ENCODE data around the gene FNTB.

FNTB gene

DNA sequence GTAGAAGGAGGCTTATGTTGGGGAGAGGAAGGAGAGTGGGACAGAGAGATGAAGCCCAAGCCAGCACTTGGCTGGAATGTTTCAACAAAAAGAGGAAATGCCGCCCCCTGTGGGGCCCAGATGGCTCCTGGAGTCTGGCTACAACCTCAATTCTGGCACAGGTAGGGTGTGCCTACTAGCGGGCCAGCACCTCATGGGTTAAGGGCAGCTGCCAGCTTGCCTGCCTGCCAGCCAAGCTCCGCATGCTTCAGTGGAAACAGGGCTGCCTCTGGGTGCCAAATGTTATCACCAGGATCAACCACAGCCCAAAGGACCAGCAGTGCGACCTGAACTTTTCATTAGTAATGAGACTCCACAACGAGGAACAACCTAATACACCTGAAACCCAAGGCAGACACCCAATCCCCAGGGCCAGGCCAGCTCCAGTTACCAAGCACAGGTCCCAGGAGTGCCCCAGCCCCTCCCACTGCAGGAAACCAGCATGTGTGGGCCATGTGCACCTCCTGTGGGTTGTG lies 25.9 kb upstream of the FNTB start:
- no peak for DNase-seq (ENCODE audit: extremely low read depth, insufficient read length)
- Histone ChIP-seq H3K36me3 (ENCODE audit: control insufficient read depth, insufficient read depth, low read length) (no peaks in the 10 kb centered on the region), H3K4me3 (replicated peaks; ENCODE audit: low read depth, low read length) (no peak overlapping the region), H3K27me3 (replicated peaks; ENCODE audit: control insufficient read depth, insufficient read depth, low read length) (no peaks in the 10 kb centered on the region)
- peak; percentile 13 for TF ChIP-seq CTCF (IDR thresholded peaks at IDR 0.05; ENCODE audit: insufficient read depth, low read length, poor library complexity, severe bottlenecking)

DNA sequence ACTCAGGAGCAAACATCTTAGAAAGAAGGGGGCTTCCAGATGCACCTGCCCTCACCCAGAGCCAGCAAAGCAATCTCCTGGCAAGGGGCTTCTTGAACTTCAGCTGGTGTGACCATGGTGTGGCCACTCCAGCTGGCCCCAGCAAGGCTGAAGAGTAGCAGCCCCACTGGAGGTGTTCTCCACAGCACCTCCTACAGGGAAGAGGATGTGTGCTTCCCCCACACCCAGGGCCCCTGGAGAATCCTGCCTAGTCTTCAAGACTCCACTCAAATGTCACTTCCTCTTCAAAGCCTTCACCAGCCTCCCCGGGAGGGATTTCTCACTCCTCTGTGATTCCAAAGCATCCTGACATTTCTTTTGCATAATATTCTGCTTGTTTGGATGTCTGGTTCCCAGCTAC lies 23.1 kb upstream of the FNTB start:
- Histone ChIP-seq H3K4me3 (replicated peaks; ENCODE audit: low read depth, low read length) (no peak overlapping the region), H3K27me3 (replicated peaks; ENCODE audit: control insufficient read depth, insufficient read depth, low read length) (no peaks in the 10 kb centered on the region), H3K36me3 (ENCODE audit: control insufficient read depth, insufficient read depth, low read length) (no peaks in the 10 kb centered on the region; the same call in 1 of the 2 replicates)
- DNase-seq (ENCODE audit: extremely low read depth, insufficient read length), result no peak
- peak; percentile 25 for TF ChIP-seq CTCF (IDR thresholded peaks at IDR 0.05; ENCODE audit: insufficient read depth, low read length, poor library complexity, severe bottlenecking)

DNA sequence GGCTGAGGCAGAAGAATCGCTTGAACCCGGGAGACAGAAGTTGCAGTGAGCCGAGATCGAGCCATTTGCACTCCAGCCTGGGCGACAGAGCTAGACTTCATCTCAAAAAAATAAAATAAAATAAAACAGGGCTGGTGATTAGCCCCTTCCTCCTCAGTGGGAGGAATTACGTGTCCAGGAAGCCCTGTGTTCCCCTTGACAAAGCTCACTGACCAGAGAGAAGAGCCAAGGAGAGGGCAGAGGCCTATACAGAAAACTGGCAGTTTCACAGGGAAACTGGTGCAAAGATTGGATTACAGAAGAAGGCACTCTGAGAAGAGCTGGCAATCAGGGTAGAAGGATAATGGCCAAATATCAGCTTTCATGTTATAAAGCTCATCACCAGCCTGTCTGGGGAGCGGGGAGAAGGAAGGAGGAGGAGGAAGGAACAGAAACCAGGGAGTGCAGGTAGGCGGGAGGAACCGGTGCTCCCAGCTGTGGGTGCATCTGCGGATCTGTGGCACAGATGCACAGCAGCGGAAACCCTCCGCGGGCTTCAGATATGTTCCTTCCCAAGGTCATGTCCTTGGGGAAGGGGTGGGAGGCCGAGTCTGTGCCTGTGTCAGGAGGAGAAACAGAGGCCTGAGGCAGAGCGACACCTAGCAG lies 21.2 kb upstream of the FNTB start:
- no peak for TF ChIP-seq CTCF (IDR thresholded peaks at IDR 0.05; ENCODE audit: insufficient read depth, low read length, poor library complexity, severe bottlenecking)
- Histone ChIP-seq H3K27me3 (replicated peaks; ENCODE audit: control insufficient read depth, insufficient read depth, low read length) (no peaks in the 10 kb centered on the region), H3K36me3 (ENCODE audit: control insufficient read depth, insufficient read depth, low read length) (no peaks in the 10 kb centered on the region; the same call in 1 of the 2 replicates), H3K4me3 (replicated peaks; ENCODE audit: low read depth, low read length) (no peak overlapping the region)
- DNase-seq (ENCODE audit: extremely low read depth, insufficient read length), result no peak

- Histone ChIP-seq H3K36me3 (ENCODE audit: control insufficient read depth, insufficient read depth, low read length) (no peaks in the 10 kb centered on the region; the same call in 1 of the 2 replicates), H3K27me3 (replicated peaks; ENCODE audit: control insufficient read depth, insufficient read depth, low read length) (no peaks in the 10 kb centered on the region), H3K4me3 (replicated peaks; ENCODE audit: low read depth, low read length) (no peak overlapping the region)
- no peak for TF ChIP-seq CTCF (IDR thresholded peaks at IDR 0.05; ENCODE audit: insufficient read depth, low read length, poor library complexity, severe bottlenecking)
- no peak for DNase-seq (ENCODE audit: extremely low read depth, insufficient read length)
Measured at GRCh38 chr14:64966976-64967375, 19.7 kb upstream of the FNTB start.

DNA sequence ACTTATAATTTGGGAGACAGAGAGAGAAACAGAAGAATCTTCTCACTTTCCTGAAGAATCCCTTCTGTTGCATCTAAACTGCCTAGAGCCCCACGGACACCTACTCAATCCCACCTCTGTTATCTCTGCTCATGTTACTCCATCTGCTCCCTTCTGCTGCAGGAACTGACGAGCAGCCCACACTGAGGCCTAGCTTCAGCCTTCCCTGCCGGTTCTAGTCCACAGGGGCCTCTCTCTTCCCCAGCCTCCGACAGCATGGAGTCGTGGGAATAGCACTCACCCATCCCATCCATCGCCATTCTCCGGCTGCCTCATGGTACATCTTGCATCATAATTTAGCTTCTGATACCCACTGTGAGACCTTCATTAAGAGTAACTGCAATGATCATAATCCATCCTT lies 18.5 kb upstream of the FNTB start:
- Histone ChIP-seq H3K27me3 (replicated peaks; ENCODE audit: control insufficient read depth, insufficient read depth, low read length) (no peaks in the 10 kb centered on the region; the same call in 1 of the 2 replicates), H3K4me3 (replicated peaks; ENCODE audit: low read depth, low read length) (no peak overlapping the region), H3K36me3 (ENCODE audit: control insufficient read depth, insufficient read depth, low read length) (no peaks in the 10 kb centered on the region; the same call in 1 of the 2 replicates)
- no peak for DNase-seq (ENCODE audit: extremely low read depth, insufficient read length)
- no peak for TF ChIP-seq CTCF (IDR thresholded peaks at IDR 0.05; ENCODE audit: insufficient read depth, low read length, poor library complexity, severe bottlenecking)
